ENCODE data around the gene PPIL1.

DNA sequence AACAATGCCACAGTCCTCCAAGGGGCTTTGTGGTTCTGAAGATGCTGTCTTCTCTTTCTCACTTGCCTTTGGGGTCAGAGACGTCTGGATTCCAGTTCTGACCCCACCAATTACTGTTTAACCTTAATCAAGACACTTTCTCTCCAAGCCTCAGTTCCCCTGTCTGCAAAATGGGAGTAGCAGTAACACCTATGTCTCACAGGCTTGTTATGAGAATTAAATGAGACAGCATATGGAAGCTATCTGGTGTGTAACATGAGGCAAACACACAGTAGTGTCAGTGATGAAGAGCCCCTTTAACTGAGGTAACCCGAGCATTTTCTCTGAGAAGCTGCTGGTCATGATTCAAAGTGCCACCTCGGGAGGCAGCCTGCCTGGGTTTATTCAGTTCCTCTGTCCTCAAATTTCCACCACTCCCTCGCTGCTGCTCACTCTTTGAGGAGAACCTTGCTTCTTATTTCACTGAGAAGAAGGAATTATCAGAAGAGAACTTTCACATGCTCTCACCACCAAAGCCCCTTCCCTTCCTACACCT is 11.7 kb downstream of the PPIL1 start:
- TF ChIP-seq, protein P1, sequence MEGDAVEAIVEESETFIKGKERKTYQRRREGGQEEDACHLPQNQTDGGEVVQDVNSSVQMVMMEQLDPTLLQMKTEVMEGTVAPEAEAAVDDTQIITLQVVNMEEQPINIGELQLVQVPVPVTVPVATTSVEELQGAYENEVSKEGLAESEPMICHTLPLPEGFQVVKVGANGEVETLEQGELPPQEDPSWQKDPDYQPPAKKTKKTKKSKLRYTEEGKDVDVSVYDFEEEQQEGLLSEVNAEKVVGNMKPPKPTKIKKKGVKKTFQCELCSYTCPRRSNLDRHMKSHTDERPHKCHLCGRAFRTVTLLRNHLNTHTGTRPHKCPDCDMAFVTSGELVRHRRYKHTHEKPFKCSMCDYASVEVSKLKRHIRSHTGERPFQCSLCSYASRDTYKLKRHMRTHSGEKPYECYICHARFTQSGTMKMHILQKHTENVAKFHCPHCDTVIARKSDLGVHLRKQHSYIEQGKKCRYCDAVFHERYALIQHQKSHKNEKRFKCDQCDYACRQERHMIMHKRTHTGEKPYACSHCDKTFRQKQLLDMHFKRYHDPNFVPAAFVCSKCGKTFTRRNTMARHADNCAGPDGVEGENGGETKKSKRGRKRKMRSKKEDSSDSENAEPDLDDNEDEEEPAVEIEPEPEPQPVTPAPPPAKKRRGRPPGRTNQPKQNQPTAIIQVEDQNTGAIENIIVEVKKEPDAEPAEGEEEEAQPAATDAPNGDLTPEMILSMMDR (IDR thresholded peaks at IDR 0.05; ENCODE audit: low read length), result no peak
- no peak for TF ChIP-seq EZH2 (IDR thresholded peaks at IDR 0.05; ENCODE audit: borderline replicate concordance, low read length)
